GM18499 (cell line): ENCODE results near the gene SLC7A6OS.

Experiments
- ATAC-seq: cut with Tn5 transposase; IDR thresholded peaks from one replicate; pipeline ENCODE4 v1.9.1; 2021; ENCODE audit warnings: moderate number of reproducible peaks; ENCODE audit not compliant: insufficient read depth, unreplicated experiment

SLC7A6OS gene

DNA sequence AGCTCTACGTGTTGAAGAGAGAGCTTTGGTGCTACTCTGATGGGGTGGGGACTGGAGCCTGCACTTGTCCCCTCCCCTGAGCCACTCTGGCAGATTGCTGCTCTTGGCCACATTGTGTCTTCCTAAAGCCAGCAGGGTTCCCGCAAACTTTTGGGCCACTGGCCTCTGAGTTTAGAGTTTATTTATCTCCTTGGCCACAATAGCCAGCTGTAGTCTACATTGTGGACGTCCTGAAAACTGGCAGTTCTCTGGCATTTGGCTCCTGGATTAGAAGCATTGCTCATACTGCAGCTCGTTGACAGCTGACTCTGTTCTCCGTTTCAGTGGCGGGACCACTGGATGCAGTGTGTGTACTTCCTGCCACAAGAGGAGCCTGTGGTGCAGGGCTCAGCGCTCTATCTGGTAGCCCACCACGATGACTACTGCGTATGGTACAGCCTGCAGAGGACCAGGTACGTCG lies 34.6 kb upstream of the SLC7A6OS start:
- no peak for ATAC-seq

DNA sequence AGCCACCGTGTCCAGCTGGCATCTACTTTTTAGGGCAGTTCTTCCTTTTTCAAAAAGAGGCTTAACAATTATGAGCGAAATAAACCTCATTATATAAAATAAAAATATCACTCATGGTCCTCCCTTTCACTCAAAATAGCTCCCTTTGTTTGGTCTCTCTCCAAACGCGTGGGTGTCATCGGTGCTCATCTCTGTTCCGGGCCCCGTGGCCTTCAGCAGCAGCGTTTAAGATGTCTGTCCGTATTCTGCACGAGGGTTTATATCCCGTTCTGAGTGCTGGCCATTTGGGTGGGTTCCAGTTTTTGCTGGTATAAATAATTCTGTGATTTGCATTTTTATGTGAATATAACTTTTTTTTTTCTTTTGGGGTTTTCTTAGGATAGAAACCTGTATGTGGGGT lies 33.5 kb upstream of the SLC7A6OS start:
- no peak for ATAC-seq

DNA sequence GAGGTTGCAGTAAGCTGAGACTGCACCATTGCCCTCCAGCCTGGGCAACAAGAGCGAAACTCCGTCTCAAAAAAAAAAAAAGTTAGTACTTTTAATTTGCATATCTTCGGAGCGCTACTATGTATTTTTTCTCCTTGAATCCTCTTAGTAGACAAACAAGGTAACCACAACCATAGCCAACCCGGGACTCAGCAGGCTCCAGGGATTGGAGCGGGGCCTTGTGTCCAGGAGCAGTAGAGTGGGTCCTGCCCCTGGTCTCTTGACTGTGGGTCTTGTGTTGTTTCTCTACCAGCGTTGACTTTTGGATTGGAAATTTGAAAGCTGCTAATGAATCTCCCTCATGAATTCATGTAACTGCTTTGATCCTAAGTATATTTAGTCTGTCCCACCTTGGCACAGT lies 32.4 kb upstream of the SLC7A6OS start:
- no peak for ATAC-seq

DNA sequence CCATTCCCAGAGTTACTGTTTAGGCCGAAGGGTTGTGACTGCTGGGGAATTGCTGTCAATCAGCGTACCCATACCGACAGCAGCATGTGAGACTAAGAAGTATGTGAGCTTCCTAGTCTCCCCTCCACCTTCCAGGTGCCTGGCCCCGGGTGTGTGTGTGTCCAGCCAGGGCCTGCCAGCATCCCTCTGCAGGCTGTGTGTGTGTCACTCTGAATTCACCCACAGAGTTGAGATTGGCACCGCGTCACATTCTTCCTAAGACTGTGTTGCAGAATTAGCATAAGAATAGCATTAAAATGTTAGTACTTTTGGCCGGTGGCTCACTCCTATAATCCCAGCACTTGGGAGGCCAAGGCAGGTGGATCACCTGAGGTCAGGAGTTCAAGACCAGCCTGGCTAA lies 31.9 kb upstream of the SLC7A6OS start:
- ATAC-seq = no peak

DNA sequence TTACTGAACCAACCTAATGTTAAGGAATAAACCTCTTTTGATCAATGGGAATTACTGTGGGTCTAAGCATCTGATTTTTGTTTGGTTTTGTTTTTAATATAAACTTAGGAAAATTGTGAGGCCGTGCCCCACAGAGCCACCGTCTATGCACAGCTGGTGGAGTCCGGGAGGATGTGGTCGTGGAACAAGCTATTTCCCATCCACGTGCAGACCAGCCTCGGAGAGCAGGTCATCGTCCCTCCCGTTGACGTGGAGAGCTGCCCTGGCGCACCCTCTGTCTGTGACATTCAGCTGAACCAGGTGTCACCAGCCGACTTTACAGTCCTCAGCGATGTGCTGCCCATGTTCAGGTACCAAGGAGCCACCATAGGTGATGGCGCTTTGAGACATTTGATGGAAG lies 28.5 kb upstream of the SLC7A6OS start:
- ATAC-seq = no peak

DNA sequence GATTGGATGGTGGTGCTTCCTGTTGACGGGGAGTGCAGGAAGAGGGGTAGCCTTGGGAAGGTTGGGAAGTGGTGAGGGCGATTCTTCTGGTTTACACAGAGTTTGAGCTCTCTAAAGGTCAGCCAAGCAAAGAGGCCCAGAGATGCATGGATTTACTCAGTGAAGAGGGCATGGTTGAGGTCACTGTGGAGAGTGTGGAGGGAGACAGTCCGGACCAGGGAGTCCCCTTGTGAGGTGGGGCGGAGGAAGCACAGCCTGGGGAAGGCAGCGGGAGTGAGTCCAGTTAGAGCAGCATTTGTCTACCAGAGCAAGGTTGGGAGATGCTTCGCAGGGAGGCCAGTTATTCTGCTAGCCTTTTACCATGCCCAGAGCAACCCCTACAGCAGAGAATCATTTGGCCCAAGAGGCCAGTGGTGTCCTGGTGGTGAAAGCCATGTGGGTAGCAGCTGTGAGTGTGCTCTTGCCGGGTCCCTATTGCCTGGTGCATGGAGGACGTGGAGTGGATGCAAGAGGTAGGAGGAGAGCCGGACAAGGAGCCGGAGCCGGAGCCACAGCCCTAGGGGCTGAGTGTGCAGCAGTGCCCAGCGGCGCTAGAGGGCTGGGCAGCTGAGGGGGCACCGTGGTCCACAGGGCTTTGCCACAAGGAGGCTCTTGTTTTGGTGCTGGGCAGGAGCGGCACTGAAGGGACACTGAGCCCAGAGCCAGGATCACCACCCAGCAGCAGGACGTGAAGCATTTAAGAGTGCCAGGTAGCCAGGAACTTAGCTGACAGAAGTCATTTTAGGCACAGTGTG lies 27.8 kb upstream of the SLC7A6OS start:
- ATAC-seq = no peak

DNA sequence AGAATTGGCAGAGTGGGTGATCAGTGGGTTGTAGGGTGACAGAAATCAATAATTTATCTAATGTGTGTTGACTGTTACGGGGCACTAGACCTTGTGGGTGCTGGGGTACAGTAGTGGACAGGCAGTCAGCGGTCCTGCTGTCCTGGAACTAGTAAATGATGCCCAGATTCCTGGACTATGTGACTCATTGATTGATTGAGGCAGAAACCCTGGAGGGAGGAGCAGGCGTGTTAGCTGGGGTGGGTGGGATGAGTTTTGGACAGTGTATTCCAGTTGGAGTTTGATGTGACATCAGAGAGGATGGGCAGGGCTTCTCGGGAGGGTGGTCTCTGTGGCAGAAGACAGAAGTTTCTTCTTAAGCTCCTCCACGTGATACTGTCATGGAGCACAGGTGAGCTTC lies 24.4 kb upstream of the SLC7A6OS start:
- ATAC-seq = no peak

DNA sequence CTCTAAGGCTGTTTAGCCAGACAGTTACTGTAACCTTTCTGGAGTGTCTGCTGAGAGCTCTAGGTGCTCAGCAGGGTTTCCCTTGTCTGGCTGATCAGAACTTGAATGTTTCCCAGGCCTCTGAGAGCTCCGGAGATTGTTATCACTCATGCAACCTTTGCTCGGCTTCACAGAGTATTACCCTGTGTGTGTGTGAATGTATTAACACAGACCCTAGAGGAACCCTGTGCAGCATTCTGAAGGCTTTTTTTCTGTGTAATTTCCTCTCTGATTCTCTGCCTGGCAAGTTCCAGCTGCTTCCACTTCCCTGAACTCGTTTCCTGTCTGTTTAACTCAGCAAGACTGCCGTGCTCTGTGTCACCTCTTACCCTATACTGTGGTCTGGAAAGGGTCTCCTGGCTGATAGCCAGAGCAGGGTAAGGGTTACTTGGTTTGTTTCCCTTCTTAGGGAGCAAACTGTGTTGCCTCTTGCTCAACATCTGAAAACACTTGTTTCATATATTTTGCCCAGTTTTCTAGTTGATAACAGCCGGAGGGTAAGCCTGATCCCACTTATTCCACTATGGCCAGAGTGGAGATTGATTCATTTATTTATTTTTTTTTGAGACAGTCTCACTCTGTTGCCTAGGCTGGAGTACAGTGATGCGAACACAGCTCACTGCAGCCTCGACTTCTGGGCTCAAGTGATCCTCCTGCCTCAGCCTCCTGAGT lies 21.8 kb upstream of the SLC7A6OS start:
- no peak for ATAC-seq

DNA sequence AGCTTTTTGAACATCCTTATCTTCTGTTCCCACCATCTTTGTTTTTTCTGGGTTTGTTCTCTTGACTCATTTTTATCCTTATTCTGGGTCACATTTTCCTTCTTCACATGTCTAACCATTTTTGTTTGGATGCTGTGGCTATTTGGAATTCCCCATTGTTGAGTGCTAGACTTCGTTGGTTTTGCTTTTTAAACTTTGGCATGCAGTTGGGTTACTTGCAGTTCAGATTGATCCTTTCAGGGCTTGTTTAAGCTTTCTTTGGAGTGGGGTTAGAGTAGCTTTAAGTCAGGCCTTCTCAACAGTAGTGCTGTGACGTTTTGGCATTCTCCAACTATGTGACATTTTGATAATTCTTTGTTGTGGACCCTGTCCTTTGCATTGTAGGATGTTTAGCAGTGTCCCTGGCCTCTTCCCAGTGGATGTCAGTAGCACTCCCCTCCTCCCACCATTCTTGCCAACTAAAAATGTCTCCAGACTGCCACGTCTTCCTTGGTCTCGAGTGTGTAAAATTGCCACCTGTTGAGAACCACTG lies 21.2 kb upstream of the SLC7A6OS start:
- no peak for ATAC-seq

DNA sequence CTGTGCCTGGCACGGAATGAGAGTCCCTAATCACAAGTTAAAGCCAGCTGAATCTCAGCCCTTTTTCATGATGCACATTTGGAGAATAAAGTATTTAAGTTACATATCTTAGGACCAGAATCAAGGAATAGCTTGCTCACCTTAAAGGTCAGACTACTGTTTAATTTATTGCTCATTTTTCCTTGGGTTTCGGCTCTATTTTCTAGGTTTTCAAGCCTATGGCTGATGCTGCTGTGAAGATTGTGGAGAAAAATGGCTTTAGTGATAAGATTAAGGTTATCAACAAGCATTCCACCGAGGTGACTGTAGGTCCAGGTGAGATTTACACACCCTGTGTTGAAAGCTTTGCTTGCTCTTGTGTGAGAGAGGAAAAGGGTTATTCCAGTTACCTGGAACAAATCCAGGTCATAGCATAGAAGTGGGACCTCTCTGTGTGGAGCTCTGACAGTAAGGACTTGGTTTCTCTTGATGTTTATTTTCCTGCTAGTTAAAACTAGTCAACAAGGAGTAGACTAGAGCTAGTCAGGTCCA lies 18.2 kb upstream of the SLC7A6OS start:
- no peak for ATAC-seq

DNA sequence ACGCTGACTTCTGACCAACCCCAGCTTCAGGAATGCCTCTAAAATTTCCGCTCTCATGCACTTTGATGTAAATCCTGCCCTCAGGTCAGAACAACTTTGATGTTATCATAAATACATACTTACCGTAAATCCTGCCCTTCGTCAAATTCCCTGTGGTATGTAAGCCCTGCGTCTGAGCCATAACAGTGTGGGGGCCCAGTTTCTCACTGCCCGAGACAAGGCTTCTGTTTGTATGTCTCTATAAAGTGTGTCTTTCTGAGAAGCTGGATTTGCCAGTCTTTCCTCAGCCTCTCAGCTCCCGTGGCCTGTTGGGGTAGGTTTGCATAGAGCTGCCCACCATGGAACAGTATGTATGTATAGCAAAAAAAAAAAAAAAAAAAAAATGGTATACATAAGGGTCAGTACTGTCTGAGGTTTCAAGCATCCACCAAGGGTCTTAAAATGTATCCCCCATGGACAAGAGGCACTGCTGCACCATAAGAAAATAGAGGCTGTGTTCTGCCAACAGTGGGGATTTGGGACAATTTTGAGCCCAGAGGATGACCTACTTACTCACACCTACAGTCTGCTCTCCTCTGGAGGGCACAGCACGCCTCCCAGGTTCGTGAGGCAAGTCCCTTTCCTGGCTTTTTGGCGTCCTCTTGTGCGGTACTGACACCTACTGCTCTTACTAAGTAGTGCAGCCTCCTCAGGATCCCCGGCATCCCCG lies 17.6 kb upstream of the SLC7A6OS start:
- no peak for ATAC-seq

DNA sequence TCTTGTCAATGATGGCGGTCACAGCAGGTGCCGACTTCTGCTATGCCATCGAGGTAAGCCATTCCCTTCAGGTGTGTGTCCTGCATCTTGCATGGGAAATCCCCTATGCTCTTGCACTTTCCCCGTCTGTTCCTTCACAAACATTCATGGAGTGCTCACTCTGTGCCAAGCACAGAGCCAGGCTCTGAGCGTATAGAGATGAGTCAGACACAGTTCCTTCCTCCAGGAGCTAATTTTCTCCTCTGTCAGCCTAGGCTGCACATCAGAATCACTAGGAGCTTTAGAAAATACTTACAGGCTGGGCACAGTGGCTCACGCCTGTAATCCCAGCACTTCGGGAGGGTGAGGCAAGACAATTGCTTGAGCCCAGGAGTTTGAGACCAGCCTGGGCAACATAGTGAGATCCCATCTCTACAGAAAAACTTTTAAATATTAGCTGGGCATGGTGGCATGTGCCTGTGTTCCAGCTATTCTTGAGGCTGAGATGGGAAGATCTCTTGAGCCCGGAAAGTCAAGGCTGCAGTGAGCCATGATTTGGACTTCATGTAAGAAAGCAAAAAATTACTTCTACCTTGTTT lies 14.1 kb upstream of the SLC7A6OS start:
- no peak for ATAC-seq

DNA sequence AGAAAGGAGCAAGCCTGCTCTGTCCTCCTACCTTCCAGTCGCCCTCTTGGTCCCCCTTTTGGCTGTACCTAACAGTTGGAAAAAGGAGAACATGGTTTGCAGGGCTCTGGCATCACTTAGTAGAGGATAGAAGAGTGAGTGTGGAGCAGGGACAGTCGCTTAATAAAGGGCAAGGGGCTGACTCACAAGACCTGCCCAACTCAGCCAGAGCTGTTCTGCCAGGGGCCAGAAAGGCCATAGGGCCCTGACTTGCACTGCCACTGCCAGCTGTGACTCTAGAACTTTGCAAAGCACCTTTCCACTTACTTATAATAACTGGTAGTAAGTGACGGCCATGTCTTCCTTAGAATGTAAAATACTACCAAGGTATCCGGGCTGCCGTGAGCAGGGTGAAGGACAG lies 13.6 kb upstream of the SLC7A6OS start:
- ATAC-seq = no peak

DNA sequence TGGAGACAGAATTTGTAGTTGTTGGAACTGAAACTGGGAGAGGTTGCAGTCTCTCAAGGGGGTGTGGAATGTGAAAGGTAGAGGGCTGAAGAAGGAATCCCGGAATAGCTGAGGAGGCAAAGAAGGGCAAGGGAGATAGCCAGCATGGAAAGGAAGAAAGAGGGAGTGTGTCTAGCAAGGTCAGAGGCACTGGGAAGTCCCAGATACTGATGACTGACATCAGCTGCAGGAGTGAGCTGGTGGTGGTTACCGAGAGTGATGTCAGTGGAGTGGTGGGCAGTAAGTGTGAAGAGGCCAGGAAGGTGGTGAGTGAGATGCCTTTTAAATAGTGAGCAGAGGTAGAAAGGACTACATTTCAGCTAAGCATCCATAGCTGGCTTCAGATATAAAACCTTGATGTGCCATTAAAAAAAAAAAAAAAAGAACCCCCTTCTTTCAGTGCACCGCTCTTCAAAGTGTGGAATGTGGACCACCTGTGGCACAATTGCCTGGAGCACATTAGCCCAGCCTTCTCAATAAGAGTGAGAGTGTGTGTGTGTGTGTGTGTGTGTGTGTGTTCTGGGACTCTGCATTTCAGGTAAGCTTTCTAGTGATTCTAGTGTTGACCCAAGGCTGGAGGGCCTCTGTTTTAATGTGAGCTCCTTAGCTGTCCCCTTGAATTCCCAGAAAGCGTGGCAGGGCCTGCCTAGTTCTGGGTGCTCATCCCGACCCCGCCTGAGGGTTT lies 8.6 kb upstream of the SLC7A6OS start:
- ATAC-seq = no peak

DNA sequence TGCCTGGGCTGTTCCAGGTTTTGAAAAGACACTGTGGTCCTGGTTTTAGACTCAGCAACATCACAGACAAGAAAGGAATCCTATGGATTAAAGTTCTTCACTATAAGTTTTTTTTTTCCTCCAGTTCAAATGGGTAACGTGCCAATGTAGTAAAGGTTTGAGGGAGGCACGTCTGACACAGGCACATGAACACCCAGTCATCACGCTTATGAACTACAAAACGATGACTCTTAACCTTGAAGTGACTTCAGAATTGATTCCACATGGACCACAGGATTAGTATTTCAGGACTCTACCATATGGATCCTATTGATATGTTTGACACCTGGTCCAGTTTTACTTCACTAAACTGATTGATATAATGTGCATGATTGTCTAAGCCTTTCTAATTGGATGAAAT lies 2.4 kb upstream of the SLC7A6OS start:
- ATAC-seq = no peak

DNA sequence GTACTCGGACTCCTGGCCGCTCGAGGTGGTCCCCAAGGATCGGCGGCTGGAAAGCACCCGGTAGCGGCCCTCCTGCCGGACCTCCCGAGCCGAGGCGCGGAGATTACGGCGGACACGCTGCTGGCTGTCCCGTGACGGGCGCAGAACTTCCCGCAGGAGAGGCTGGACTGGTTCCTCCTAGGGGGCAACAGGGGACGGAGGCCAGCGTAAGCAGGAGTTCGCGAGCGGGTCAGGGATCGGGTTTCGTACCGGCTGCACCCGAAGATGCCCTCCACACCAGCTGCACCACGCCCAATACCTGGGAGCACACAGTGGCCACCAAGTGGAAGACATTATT lies 341 bp downstream of the SLC7A6OS start:
- no peak for ATAC-seq

DNA sequence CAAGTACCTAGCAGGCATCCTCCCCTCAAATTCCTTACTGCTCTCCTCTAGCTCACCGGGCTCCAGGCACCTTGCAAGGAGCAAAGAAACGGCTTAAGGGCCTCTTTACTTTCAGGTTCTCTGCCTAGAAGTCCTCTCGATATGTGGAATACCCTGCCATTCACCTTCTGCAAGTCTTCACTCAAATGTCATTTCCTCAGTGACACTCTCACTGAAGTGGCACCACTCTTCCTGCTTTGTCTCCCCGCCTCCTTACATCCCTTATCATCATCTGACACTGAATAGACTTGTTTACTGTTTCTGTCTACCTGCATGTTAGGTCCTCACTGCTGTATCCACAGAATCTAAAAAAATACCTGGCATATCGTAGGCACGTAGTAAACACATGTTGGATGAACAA lies 947 bp downstream of the SLC7A6OS start:
- ATAC-seq = no peak

DNA sequence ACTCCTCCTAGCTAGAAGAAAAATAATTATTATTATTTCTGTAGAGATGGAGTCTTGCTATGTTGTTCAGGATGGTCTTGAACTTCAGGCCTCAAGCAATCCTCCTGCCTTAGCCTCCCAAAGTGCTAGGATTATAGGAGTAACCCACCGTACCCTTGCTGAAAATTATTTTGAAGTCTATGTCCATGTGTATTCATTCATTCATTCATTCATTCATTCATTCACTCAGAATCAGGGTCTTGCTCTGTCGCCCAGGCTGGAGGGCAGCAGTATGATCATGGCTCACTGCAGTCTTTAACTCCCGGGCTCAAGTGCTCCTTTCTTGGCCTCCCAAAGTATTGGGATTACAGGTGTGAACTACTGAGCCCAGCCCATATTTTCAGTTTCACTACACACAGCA lies 4.1 kb downstream of the SLC7A6OS start:
- no peak for ATAC-seq

DNA sequence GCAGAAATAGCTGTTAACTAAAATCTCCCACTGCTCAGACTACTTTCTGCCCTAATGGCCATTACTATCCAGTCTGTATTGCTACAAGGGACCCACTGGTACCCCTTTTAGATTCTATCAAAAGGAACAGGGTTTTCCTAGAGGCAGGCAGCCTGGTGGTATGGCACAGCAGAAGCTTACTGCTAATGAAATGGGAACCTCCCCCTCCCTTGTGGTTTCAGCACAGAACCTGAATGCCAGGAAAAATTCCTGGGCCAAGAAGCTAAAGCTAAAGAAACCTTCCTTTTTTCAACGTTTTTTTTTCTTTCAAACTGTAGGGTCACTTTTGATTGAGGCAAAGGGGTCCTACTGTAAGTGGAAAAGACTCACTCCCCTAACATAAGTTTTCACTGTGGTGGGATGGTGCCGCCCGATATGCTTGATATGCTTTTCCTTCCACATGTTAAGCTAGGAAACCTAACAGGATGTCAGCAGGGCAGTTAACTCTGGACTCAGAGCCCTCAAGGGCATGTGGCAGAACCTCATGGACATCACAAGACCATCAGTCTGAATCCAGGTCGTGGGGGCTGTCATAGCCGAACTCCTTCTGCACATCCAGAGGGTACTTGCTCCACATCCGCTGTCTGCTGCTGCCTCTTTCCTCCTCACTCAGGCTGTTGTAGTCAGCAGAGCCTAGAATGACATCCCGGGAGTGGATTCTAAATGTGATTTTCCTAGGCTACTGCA lies 9.8 kb downstream of the SLC7A6OS start:
- no peak for ATAC-seq
